Measurements from ENCODE around the gene ZNF836.
A peak's percentile ranks its signal among the peaks of the same experiment; 100 is the strongest.
"Not testable (repeated sequence)": the region's sequence is repeated elsewhere in the genome, so short reads cannot be mapped to it uniquely, and the experiment has no call there.

ZNF836 gene

DNA sequence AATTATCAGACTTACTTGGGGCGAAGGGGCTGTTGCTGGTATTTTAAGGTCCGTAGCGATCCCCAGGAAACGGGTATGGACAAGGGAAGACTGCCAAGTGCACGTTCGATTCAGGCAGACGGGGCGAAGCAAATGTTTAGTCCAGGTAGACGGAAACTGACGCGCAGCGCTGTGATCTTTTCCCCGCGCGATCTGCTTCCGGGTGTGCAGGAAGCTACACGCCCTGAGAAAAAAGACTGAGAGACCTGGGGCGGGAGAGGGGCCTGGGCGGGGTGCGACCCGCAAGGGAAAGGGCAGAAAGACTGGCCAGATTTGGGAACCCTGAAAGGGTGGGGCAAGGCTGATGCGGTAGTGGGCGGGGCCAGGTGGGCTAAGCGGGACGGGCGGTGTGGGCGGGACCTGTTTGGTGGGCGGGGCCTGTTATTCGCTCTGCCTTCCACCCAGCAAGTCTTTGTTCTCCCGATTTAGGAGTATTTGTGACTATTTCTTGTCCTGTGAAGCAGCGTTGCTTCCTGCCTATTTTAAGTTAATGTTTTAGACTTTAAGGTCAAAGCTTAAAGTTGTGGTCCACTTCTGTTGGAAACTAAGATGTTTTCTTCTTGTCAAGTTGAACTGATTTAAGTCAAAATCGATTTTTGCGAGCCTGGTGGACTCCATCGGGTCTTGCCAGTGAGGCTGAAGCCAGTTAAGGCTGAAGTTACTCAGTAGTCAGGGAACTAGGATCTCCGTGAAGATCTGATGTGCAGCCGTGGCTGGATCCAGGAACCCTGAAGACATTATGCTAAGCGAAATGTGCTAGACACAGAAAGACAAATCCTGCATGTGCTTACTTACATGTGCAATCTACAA is at the start of gene ZNF836:
ZNF836 (minus strand) TSS at position 301 of the 849 bp plus-strand sequence. CDS start 3,549 bp downstream, outside the sequence.
- in situ Hi-C loops (cut with MboI; ENCODE audit: low pct_unique_long_range_greater_than_20kb, low sequenced_read_pairs): no loop called here
- peak; percentile 67 for DNase-seq

DNA sequence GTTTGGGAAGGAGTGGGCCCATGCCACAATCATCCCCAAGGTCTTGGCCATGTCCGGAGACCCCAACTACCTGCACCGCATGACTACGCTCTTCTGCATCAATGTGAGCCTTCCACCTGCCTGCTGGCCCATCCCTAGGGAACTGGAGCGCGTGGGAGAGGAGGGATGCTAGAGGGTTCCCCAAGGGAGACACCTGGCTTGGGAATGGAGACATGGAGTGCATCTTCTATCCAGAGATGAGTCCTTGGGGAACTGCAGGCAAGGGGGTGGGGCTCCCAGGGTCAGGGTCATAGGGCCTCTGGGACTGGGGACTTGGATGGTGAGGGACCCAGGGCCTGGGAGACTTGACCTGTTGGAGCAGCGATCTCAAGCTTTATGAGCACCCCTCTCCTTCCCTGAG is 49.6 kb upstream of the ZNF836 start:
- in situ Hi-C loops (cut with MboI; ENCODE audit: low pct_unique_long_range_greater_than_20kb, low sequenced_read_pairs): no loop called here
- no peak for DNase-seq

DNA sequence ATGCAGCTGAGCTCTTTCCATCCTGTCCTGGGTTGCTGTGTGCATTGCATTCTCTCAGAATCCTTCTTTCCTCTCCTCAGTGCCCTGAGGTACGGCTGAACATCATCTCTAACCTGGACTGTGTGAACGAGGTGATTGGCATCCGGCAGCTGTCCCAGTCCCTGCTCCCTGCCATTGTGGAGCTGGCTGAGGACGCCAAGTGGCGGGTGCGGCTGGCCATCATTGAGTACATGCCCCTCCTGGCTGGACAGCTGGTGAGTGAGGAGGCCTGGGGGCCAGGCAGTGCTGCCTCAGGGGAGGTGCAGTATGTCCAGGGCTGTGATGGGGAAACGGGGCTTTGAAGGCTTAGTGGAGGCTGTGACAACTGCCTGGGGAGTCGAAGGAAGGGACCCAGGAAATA is 48.2 kb upstream of the ZNF836 start:
- in situ Hi-C loops (cut with MboI; ENCODE audit: low pct_unique_long_range_greater_than_20kb, low sequenced_read_pairs): no loop called here
- DNase-seq: no peak

DNA sequence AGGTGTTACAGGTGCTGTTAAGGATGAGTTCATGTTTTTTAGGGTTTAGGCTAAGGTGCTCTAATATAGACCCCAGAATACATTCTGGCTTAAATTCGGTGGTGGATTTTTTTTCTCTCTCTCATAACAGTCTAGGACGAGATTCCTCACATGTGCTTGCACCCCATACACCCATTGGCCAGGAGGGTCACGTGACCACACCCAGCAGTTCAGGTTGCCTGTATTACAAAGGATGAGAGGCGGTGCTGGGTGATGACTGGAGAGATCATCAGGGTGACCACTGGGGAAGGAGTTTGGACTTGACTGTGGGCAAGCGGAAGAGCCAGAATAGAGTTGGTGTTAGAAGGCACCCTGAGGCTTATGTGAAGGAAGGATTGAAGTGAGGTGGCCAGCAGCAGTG is 46.2 kb upstream of the ZNF836 start:
- in situ Hi-C loops (cut with MboI; ENCODE audit: low pct_unique_long_range_greater_than_20kb, low sequenced_read_pairs): no loop called here
- no peak for DNase-seq

DNA sequence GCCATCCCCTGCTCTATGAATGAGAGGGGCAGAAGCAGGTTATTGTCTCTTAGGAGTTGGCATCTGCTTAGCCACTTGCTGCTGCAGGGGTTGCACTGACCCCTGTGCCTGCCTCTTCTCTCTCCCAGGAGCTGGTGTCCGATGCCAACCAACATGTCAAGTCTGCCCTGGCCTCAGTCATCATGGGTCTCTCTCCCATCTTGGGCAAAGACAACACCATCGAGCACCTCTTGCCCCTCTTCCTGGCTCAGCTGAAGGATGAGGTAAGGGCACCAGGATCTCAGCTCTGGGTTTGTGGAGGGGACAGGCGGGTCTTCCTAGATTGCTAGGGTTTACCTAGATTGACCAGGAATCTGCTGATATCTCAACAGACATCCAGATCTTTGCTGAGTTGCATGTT is 45.0 kb upstream of the ZNF836 start:
- DNase-seq: no peak
- in situ Hi-C loops (cut with MboI; ENCODE audit: low pct_unique_long_range_greater_than_20kb, low sequenced_read_pairs): no loop called here

DNA sequence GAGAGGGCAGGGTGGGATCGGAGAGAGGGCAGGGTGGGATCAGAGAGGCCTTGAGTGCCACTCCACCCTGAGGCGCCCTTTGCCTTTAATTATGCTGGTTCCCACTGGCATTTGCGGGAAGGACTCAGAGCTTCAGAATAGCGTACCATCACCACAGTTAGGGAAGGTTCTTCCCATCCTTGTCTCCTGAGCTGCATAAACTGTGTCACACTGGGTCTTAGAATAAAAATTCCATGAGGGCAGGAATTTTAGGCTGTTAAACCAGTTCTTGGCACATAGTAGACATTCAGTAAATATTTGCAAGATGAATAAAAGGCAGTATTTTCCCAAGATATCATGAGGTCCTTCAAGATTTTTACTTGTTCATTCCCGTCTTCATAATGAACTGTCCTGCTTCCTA is 42.8 kb upstream of the ZNF836 start:
- no peak for DNase-seq
- in situ Hi-C loops (cut with MboI; ENCODE audit: low pct_unique_long_range_greater_than_20kb, low sequenced_read_pairs): no loop called here

DNA sequence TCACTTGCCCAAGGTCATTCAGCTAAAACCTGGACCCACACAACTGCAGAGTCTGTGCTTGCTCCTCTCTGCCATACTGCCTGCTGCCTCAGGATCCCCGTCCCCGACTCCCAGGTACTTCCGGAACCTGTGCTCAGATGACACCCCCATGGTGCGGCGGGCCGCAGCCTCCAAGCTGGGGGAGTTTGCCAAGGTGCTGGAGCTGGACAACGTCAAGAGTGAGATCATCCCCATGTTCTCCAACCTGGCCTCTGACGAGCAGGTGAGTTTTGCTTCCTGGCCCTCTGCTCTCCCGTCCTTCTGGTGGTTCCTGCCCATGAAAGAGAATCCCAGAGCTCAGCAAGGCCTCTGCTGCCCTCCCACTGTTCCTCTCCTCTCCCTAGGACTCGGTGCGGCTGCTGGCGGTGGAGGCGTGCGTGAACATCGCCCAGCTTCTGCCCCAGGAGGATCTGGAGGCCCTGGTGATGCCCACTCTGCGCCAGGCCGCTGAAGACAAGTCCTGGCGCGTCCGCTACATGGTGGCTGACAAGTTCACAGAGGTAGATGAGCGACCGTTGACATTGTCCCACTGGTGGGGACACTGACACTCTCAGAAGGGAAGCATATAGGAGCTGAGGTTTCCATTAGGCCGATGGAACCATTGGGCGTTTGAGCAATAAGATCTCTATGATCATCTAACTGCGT is 41.3 kb upstream of the ZNF836 start:
- in situ Hi-C loops (cut with MboI; ENCODE audit: low pct_unique_long_range_greater_than_20kb, low sequenced_read_pairs): no loop called here
- no peak for DNase-seq

DNA sequence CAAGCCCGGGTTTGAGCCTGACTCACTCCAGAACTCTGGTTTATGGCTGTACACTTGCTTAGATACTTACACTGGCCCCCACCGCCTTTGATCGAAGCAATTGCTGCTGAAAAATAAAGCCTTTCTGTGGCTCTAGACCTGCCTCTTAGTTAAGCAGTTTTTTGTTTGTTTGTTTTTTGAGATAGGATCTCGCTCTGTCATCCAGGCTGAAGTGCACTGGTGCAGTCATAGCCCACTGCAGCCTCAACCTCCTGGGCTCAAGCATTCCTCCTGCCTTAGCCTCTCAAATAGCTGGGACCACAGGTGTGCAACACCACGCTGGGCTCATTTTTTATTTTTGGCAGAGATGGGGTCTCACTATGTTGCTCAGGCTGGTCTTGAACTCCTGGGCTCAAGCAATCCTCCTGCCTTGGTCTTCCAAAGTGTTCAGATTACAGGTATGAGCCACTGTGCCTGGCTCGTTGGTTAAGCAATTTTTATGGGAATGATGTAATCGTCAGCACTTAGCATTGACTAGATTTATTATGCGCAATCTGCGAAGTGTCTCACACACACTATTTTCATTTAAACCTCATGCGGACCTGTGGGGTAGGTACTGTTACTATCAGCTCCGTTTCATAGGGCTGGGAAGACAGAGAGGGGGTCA is 40.6 kb upstream of the ZNF836 start:
- DNase-seq: no peak
- in situ Hi-C loops (cut with MboI; ENCODE audit: low pct_unique_long_range_greater_than_20kb, low sequenced_read_pairs): no loop called here

DNA sequence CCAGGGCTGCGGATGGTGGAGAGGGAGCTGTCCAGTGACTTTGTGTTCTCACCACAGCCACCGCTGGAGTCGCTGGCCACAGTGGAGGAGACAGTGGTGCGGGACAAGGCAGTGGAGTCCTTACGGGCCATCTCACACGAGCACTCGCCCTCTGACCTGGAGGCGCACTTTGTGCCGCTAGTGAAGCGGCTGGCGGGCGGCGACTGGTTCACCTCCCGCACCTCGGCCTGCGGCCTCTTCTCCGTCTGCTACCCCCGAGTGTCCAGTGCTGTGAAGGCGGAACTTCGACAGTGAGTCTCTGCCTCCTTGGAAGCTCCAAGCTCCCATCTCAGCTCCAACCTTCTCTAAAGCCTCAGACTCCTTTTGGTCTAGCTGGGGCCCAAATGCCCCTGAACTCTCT is 39.8 kb upstream of the ZNF836 start:
- in situ Hi-C loops (cut with MboI; ENCODE audit: low pct_unique_long_range_greater_than_20kb, low sequenced_read_pairs): no loop called here
- DNase-seq: no peak

DNA sequence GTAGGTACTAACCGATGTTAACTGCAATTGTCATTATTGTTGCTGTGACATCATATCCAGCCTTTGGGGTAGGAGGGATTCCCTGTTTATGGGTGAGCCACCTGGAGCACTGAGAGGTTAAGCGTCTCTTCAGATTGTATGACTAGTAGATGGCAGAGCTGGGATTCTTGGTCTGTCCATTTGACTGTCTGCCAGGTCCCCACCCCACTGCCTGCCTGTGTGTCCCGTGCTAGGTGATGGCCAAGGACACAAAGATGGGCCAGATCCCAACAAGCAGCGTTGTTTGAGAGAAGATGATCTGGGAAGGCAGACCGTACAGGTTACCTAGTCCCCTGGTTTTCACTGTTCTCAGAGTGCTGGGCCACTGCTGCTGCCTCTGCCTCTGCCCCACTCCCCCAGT is 35.1 kb upstream of the ZNF836 start:
- in situ Hi-C loops (cut with MboI; ENCODE audit: low pct_unique_long_range_greater_than_20kb, low sequenced_read_pairs): no loop called here
- no peak for DNase-seq

DNA sequence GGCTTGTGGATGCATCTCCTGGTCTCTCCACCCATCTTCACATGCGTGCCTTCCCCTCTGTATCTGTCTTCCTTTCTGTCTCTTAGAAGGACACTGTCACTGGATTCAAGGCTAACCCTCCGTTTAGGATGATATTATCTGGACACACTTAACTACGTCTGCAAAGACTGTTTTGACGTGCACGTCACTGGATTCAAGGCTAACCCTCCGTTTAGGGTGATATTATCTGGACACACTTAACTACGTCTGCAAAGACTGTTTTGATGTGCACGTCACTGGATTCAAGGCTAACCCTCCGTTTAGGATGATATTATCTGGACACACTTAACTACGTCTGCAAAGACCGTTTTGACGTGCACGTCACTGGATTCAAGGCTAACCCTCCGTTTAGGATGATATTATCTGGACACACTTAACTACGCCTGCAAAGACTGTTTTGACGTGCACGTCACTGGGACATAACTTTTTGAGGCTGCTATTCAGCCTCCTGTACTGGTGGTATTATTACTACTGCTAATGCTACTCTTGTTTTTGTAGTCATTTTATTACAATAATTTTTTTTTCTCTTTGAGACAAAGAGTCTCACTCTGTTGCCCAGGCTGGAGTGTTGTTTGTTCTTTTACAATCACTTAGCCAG is 29.5 kb upstream of the ZNF836 start:
- in situ Hi-C loops (cut with MboI; ENCODE audit: low pct_unique_long_range_greater_than_20kb, low sequenced_read_pairs): not testable (repeated sequence)

DNA sequence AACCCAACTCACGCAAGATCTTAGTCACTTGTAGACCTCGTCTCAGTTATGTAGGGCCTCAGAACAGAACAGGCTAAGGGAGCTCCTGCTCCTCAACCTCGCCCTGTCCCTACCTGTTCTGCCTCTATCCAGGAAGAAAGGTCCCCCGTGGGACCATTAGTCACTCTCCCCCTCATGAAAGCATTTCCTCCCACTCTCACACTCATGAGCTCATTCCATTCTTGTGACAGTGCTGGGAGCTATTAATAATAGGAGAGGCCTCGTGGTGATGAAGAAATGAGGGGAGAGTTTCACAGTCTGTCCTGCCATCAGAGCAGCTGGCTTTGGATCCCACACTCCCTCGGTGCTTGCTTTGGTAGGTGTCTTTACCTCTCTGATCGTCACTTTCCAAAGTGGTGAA is 28.6 kb upstream of the ZNF836 start:
- DNase-seq: no peak

More for the DNA sequence above, 29.5 kb upstream of the ZNF836 start:
- not testable (repeated sequence) for DNase-seq

DNA sequence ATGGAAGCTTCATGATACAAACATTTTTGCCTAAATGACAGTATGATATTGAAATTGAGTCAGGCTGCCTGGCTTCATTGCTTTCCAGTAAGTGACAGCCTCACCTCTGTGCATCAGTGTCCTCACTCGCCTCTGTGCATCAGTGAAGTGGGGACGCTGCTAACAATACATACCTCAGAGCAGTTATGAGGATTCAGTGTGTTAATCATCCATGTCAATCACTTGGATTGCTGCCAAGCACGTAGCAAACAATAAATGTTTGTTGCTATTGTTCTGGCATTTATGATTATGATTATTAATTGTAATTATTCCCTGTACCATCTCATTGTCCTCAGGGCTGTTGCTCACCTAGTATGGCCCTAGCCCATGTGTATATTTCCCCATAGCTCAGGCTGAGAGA is 27.3 kb upstream of the ZNF836 start:
- no peak for DNase-seq
- in situ Hi-C loops (cut with MboI; ENCODE audit: low pct_unique_long_range_greater_than_20kb, low sequenced_read_pairs): no loop called here

More for the DNA sequence above, 28.6 kb upstream of the ZNF836 start:
- in situ Hi-C loops (cut with MboI; ENCODE audit: low pct_unique_long_range_greater_than_20kb, low sequenced_read_pairs): no loop called here

DNA sequence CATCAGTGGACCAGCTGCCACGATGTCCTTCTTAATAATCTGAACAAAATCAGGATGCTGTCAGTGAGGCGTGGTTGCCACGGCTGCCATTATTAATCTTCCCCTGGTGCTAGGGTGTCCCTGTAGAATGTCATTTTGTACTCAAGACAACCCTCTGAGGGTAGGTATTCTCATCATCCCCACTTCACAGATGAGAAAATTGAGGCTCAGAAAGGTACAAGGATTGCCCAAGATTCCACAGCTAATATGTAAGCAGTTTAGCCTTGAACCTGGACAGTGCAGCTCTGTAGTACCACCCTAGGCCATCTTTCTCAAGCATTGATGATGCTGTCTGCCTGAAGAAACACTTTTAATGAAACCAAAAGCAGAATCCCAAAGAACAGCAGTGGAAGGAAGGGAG is 26.5 kb upstream of the ZNF836 start:
- no peak for DNase-seq
- in situ Hi-C loops (cut with MboI; ENCODE audit: low pct_unique_long_range_greater_than_20kb, low sequenced_read_pairs): no loop called here

DNA sequence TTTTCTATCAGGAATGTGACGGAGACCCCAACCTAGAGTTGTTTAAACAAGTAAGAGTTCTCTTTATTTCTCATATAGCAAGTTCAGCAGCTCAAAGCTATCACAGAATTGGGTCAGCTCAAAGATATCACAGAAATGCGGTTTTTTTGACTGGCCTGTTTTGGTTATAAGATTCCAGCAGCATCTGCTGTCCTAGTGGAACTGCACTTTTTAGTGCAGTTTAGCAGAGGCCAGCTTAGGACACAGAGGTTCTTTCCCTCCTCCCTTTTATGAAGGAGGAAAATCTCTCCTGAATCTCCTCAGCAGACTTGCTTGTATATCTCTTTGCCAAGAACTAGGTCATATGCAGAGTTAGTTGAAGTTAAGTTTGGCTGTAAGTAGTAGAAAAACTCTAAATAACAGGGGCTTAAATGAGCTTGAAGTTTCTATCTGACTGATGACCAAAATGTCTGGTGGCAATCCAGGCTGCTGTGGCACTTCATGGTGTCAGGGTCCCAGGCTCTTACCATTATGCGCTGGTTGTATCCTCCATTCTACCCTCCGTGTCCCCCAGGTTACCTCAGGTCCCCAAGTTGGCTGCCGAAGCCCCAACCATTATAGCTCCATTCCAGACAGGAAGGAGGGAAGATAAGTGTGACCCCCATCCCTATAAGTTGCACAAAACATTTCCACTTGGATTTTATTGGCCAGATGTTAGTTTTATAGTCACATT is 25.0 kb upstream of the ZNF836 start:
- DNase-seq: no peak

DNA sequence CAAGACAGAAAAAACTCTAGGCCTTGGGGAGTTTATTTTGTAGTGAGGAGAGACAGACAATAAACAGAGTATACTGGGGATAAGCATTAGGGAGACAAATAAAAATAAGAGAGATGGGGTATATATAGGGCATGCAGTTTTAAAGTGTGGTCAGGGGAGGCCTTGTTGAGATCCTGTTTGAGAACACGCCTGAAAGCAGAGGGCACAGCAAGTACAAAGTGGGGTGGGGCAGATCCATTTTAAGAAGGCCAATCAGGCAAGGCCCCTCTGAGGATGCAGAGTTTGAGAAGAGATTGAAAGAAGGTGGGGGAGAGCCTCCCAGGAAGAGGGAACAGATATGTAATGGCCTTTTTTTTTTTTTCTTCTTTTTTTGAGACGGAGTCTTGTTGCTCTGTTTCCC is 20.5 kb upstream of the ZNF836 start:
- in situ Hi-C loops (cut with MboI; ENCODE audit: low pct_unique_long_range_greater_than_20kb, low sequenced_read_pairs): no loop called here
- no peak for DNase-seq

More for the DNA sequence above, 25.0 kb upstream of the ZNF836 start:
- in situ Hi-C loops (cut with MboI; ENCODE audit: low pct_unique_long_range_greater_than_20kb, low sequenced_read_pairs): no loop called here

DNA sequence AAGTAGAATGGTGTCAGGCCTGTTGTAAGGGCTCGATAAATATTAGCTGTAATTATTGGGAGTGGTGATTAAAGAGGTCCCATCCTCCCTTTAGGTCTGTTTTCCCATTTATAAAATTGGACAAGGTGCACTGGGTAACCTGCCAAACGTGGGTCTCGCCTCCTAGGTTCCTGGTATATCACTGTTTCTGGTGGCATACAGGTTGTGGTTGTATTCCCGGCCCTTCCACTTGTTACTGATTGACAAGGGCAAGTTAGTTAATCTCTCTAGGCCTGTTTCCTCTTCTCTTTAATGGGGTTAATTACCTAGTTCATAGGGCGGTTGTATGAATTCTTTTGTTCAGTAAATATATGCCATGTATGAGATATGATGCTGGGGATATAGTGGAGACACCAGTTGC is 20.0 kb upstream of the ZNF836 start:
- no peak for DNase-seq
- in situ Hi-C loops (cut with MboI; ENCODE audit: low pct_unique_long_range_greater_than_20kb, low sequenced_read_pairs): no loop called here

DNA sequence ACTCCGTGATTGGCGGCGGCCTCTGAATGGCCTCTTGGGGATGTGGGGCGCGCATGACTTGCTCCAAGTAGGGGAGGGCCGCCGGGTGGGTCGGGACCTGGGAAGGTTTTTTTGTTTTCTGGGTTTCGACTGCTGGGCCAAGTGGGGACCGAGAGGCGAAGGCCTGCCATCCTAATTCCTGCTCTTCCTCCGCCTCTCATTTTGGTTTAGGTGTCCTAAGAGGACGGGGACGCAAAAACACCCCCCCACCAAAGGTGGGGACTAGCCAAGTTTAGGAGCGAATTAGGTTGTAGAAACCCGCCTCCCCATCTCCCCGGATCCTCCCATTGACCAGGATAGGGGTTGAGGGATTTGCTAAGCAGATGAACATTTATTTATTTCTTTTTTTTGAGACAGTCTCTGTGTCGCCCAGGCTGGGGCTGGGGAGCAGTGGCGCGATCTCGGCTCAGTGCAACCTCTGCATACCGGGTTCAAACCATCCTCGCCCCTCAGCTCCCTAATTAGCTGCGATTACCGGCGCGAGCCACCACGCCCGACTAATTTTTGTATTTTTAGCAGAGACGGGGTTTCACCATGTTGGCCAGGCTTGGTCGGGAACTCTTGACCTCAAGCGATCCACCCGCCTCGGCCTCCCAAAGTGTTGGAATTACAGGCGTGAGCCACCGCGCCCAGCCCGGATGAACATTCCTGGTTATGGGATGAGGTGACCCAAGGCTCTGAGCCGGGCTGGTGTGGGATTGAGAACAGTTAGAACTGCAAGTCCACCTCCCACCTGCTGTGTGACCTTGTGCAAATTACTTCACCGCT is 19.3 kb upstream of the ZNF836 start:
- DNase-seq: no peak
- in situ Hi-C loops (cut with MboI; ENCODE audit: low pct_unique_long_range_greater_than_20kb, low sequenced_read_pairs): no loop called here
